ENCODE measurements around the gene ZNF384.

ZNF384 gene

DNA sequence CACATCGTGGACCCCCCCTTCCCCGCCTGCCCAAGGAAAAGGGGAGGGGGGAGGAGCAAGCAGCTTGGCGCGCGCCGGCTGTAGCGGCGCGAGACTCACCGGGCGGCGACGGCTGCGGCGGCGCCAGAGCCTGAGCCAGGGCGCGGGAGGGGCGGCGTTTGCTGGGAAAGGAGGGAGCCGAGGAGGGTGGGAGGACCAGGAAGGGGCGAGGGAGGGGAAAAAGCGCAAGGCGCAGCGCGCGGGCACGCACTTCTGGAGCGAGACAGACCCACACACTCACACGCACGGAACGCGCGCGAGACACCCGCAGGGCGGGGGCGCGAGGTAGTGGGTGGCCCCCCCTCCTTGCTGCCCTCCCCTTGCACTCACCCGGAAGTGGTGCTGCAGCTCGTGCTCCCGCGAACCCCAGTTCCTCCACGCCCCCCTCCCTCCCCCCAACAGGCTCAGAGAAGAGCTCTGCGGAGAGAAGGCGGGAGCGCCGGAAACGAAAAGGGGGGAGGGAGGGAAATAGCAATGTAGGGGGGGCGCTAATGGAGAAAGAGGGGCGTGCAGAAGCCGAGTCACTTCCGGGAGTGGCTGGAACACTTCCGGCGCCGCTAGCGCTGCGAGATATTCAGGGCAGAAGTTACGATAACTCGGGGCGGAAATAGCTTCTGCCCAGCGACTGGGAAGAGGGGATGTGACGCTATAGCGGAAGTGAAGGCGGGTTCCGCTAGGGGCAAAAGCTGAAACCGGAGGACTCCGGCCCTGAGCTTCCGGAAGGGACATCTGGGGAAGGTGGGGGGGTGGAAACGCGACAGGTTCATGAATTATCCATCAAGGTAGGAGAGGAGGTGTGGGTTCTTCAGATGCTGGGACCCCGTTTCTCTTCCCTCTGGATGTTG, at the start of gene ZNF384:
ZNF384 (minus strand) TSS at position 377 of the 884 bp plus-strand sequence. CDS start 9,855 bp downstream, outside the sequence.
- FAIRE-seq (no peak), DNase-seq (ENCODE audit: insufficient read length, low spot score) (peak; percentile 82)
- TF ChIP-seq CTCF (IDR thresholded peaks at IDR 0.05; ENCODE audit: insufficient read depth, missing control alignments) = no peak

DNA sequence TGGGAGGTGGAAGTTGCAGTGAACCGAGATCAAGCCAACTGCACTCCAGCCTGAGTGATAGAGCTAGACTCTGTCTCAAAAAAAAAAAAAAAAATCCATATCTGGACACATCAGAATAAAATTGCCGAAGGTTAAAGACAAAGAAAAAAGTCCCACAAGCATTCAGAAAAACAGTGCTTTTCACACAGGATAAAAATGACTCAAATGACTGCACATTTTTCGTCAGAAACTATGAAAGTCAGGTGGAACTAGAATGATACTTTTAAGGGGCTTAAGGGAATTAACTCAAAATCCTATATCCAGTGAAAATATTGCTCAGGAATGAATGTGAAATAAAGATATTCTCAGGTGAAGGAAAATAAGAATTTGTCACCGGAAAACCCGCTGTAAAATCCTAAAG, 47.6 kb upstream of the ZNF384 start:
- no peak for TF ChIP-seq CTCF (IDR thresholded peaks at IDR 0.05; ENCODE audit: insufficient read depth, missing control alignments)
- no peak for FAIRE-seq
- DNase-seq (ENCODE audit: insufficient read length, low spot score) = no peak

DNA sequence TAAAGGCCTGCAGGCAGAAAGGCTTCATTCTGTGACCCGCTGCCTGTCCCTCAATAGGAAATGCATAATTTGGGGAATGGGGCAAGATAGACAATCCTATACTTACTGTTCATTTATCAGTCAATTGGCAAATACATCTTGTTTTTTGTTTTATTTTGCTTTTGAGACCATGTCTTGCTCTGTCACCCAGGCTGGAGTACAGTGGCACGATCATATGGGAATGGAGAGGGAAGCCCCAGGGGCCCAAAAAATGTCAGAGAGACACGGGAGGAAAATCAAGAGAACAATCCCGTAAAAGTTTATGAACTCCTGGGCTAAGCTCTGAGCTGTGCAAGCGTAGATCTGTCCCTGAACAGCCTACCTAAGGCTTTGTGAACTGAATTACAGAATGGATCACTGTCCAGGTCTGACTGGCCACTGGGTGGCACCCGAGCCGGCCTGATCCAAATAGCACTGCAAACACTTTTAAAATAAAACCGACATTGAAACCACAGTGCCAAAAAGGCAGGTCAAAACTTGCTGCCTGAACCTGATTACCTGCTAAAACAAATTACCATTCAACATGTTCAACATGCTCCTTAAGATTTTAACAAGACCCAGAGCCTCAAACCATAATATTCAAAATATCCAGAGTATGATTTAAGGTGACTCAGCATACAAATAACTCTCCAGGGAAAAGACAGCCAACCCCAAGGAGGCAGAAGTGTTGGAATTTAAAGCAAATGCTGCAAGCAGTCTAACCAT, 46.4 kb upstream of the ZNF384 start:
- FAIRE-seq (no peak), DNase-seq (ENCODE audit: insufficient read length, low spot score) (peak; percentile 43)
- peak; percentile 80 for TF ChIP-seq CTCF (IDR thresholded peaks at IDR 0.05; ENCODE audit: insufficient read depth, missing control alignments)

DNA sequence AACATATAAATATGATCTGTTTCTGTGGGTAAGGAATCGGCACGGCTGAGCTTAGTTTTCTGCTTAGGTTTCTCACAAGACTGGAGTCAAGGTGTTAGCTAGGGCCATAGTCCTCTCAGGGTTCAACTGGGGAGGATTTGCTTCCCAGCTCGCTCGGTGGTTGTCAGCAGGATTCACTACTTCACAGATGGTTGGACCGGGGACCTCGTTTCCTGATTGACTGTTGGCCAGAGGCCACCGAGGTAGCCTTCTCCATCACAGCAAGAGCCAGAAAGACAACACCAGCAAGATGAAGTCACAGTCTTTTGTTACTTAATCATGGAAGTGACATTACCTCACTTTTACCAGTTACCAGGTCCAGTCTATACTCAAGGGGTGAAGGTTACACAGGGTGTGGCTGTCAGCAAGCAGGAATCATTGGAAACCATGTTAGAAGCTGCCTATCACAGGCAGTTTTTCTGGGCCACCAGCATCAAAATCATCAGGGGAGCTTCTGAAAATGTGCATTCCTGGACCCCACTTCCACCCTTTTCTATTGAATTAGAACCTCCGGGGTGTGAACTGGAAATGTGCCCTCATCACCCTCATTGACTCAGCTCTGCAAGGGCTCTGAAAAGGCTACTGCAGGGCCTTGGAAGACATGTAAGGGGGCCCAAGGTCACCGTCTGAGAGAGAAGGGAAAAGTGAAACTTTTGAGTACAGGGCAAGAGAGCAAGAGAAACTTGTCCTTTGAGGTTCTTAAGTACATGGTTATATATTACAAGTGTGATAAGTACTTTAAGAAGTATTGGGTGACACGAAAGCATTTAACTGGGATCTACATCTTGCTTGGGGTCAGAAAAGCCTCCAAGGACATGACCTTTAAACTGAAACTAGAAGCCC, 45.6 kb upstream of the ZNF384 start:
- FAIRE-seq (no peak), DNase-seq (ENCODE audit: insufficient read length, low spot score) (no peak)
- no peak for TF ChIP-seq CTCF (IDR thresholded peaks at IDR 0.05; ENCODE audit: insufficient read depth, missing control alignments)

- FAIRE-seq (no peak), DNase-seq (ENCODE audit: insufficient read length, low spot score) (no peak)
- TF ChIP-seq CTCF (IDR thresholded peaks at IDR 0.05; ENCODE audit: insufficient read depth, missing control alignments) = no peak
Observed at GRCh38 chr12:6730169-6730568, 41.0 kb upstream of the ZNF384 start.

DNA sequence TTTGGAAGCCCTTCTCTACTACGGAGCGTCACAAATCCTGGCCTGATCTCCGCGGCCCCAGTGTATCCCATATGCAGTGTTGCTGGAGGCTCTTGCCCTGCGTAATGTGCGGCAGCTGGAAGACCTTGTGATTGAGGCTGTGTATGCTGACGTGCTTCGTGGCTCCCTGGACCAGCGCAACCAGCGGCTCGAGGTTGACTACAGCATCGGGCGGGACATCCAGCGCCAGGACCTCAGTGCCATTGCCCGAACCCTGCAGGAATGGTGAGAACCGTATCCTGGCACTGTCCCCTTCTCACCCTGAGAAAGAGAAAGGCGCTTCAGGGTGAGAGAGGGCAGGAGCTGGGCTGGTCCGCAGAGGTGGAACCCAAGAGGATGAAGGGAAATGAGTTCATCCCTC, 40.0 kb upstream of the ZNF384 start:
- no peak for DNase-seq (ENCODE audit: insufficient read length, low spot score)
- no peak for FAIRE-seq
- TF ChIP-seq CTCF (IDR thresholded peaks at IDR 0.05; ENCODE audit: insufficient read depth, missing control alignments) = no peak

Data from D721Med (cell line).